Neural progenitor cell (in vitro differentiated cells): Measurements from ENCODE around the gene DNASE2B. TPM values are rescaled to one million over a fixed set of nuclear protein-coding genes. Genes with fewer than 3 reads are reported as not detected.
A peak's percentile ranks its signal among the peaks of the same experiment; 100 is the strongest.

Experiments
- DNase-seq: peaks from one replicate; pipeline ENCODE4 v3.0.0-alpha.2; 2016; ENCODE audit warnings: low spot score
- H2AFZ ChIP-seq: fragments of 200-600 bp; sonication (generic); replicated peaks from 2 replicates; pipeline ENCODE4 v1.6.1; 2016; ENCODE audit warnings: antibody characterized with exemption
- H3F3A ChIP-seq: fragments of 200-600 bp; sonication (generic); 2 replicates; pipeline ENCODE4 v1.6.1; 2016; ENCODE audit warnings: antibody characterized with exemption, low read depth
- H3K27ac ChIP-seq: fragments of 200-600 bp; sonication (generic); 2 replicates; pipeline ENCODE4 v1.5.1; 2016; ENCODE audit warnings: mild to moderate bottlenecking
- H3K27me3 ChIP-seq: fragments of 200-600 bp; sonication (generic); 2 replicates; pipeline ENCODE4 v1.6.1; 2016; ENCODE audit warnings: mild to moderate bottlenecking, moderate library complexity
- H3K36me3 ChIP-seq: fragments of 200-600 bp; sonication (generic); 2 replicates; pipeline ENCODE4 v1.5.1; 2016
- H3K4me1 ChIP-seq: fragments of 200-600 bp; sonication (generic); 2 replicates; pipeline ENCODE4 v1.6.1; 2016; ENCODE audit warnings: mixed run types
- H3K4me2 ChIP-seq: fragments of 200-600 bp; sonication (generic); 2 replicates; pipeline ENCODE4 v1.6.1; 2016
- H3K4me3 ChIP-seq: fragments of 200-600 bp; sonication (generic); 2 replicates; pipeline ENCODE4 v1.5.1; 2016
- H3K79me2 ChIP-seq: fragments of 200-600 bp; sonication (generic); 2 replicates; pipeline ENCODE4 v1.6.1; 2016; ENCODE audit warnings: low read depth
- H3K9ac ChIP-seq: fragments of 200-600 bp; sonication (generic); 2 replicates; pipeline ENCODE4 v1.6.1; 2016
- H3K9me3 ChIP-seq: fragments of 200-600 bp; sonication (generic); 2 replicates; pipeline ENCODE4 v1.5.1; 2016; ENCODE audit warnings: low read depth
- H4K20me1 ChIP-seq: fragments of 200-600 bp; sonication (generic); 2 replicates; pipeline ENCODE4 v1.6.1; 2016; ENCODE audit warnings: low read depth
- H3K27ac Mint-ChIP-seq: 3 replicates; pipeline ENCODE4 v1.8.0; 2021; ENCODE audit warnings: mixed read lengths
- H3K27me3 Mint-ChIP-seq: 2 replicates; pipeline ENCODE4 v1.8.0; 2022; ENCODE audit warnings: low read depth, mild to moderate bottlenecking, inconsistent platforms, moderate library complexity, mixed read lengths; ENCODE audit not compliant: insufficient read depth
- H3K36me3 Mint-ChIP-seq: 3 replicates; pipeline ENCODE4 v1.8.0; 2021; ENCODE audit warnings: mixed read lengths
- H3K4me1 Mint-ChIP-seq: 3 replicates; pipeline ENCODE4 v1.8.0; 2021; ENCODE audit warnings: mixed read lengths
- H3K4me3 Mint-ChIP-seq: 3 replicates; pipeline ENCODE4 v1.8.0; 2021; ENCODE audit warnings: mild to moderate bottlenecking, moderate library complexity, mixed read lengths
- H3K9me3 Mint-ChIP-seq: 3 replicates; pipeline ENCODE4 v1.8.0; 2020; ENCODE audit warnings: mixed read lengths
- EZH2 ChIP-seq: fragments of 200-600 bp; sonication (generic); IDR thresholded peaks from 2 replicates; pipeline ENCODE4 v1.6.1; 2017; ENCODE audit warnings: antibody characterized with exemption, mild to moderate bottlenecking, moderate library complexity
- EZH2phosphoT487 ChIP-seq: fragments of 200-600 bp; sonication (generic); IDR thresholded peaks from 2 replicates; pipeline ENCODE4 v1.6.1; 2017; ENCODE audit warnings: antibody characterized with exemption
- total RNA-seq: library from RNA; depleted of rRNA; stranded (reverse); fragments of >200 nt; gene quantifications from 2 replicates; pipeline ENCODE4 v1.2.3, GENCODE V29; 2015; ENCODE audit warnings: low replicate concordance
- TF ChIP-seq, protein P1 (sequence below): fragments of 200-600 bp; sonication (generic); IDR thresholded peaks from 2 replicates; pipeline ENCODE4 v1.5.1; 2017; ENCODE audit warnings: antibody characterized with exemption, mild to moderate bottlenecking

DNASE2B gene
- total RNA-seq, 1 donor from 2014 or later = not detected

DNA sequence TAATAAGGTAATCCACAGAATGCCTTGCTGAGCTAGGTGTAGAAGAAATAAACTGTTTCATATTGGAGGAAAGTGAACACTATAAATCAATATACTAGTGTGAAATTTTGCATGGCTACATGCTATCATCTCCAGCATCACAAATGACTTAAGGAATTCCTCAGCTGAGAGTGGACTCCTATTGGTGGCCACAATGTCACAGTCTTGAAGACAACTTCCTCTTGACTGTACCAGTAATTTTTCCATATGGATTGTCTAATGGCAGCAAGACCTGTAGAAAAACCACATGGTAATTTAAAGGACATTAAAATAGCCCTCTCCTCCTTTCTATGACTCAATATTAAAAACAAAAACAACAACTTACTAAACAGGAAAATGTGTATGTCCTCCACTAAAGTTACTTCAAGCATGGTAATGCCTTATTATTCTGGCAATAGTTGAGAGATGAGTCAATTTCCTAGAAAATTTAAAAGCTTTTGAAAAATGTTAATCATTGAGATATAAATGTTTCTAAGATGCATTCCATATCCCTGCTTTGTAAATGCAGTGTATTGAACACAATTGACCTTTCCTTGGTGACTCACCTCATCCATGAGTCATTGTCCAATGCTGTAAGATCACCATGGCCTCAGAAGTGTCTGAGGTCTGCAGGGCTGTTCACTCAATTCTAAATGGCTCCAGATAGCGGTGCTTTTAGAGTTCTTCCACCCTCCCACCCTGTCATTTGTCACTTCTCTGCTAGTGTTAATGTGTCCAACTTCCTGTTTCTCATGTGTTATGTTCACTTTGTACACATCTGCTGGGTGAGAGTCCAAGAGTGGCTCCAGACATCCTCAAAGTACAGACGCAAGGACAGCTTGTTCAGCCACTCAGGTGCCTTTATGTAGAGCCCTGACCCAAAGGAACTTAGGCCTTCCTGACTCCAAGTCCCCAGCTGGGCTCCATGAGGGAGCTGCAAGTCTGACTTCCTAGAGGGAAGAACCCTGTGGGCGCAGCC, 32.8 kb upstream of the DNASE2B start:
- DNase-seq = no peak
- no peak overlapping the region for H3K4me2 ChIP-seq

DNA sequence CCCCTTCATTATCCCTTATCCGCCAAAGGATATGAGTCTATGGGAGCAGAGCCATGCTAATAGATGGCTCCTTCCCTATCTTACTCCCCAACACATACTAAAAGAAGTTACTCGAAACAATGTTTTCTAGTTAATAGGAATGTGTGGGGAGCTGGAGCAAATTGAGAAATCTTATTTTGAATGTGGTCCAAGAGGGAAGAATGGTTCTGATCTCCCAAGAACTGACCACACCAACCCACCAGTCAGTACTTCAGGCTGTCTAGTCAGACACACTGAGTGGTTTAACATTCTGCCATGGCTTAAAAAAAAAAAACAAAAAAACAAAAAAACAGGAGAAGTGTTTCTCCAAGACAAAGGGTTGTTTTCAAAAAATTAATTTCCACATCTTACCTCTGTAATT, 31.5 kb upstream of the DNASE2B start:
- H3K4me1 Mint-ChIP-seq = peaks cover 8% of the 10 kb centered on the region
- Histone ChIP-seq H3K4me1 (no peaks in the 10 kb centered on the region), H3K36me3 (no peaks in the 10 kb centered on the region), H3F3A (no peaks in the 10 kb centered on the region), H4K20me1 (no peaks in the 10 kb centered on the region), H3K4me2 (no peak overlapping the region), H3K9ac (no peak overlapping the region), H3K27ac (no peak overlapping the region), H3K9me3 (no peaks in the 10 kb centered on the region), H2AFZ (no peak overlapping the region), H3K79me2 (no peaks in the 10 kb centered on the region), H3K4me3 (no peak overlapping the region), H3K27me3 (no peaks in the 10 kb centered on the region)
- H3K27ac Mint-ChIP-seq = no peak overlapping the region
- no peaks in the 10 kb centered on the region for H3K9me3 Mint-ChIP-seq
- TF ChIP-seq, protein P1, sequence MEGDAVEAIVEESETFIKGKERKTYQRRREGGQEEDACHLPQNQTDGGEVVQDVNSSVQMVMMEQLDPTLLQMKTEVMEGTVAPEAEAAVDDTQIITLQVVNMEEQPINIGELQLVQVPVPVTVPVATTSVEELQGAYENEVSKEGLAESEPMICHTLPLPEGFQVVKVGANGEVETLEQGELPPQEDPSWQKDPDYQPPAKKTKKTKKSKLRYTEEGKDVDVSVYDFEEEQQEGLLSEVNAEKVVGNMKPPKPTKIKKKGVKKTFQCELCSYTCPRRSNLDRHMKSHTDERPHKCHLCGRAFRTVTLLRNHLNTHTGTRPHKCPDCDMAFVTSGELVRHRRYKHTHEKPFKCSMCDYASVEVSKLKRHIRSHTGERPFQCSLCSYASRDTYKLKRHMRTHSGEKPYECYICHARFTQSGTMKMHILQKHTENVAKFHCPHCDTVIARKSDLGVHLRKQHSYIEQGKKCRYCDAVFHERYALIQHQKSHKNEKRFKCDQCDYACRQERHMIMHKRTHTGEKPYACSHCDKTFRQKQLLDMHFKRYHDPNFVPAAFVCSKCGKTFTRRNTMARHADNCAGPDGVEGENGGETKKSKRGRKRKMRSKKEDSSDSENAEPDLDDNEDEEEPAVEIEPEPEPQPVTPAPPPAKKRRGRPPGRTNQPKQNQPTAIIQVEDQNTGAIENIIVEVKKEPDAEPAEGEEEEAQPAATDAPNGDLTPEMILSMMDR = no peak
- TF ChIP-seq EZH2 (no peak), EZH2phosphoT487 (no peak)
- peaks cover 2% of the 10 kb centered on the region for H3K27me3 Mint-ChIP-seq
- no peak for DNase-seq
- H3K4me3 Mint-ChIP-seq = no peak overlapping the region
- no peaks in the 10 kb centered on the region for H3K36me3 Mint-ChIP-seq

More for the DNA sequence above, 32.8 kb upstream of the DNASE2B start:
- Mint-ChIP-seq H3K27me3 (peaks cover 2% of the 10 kb centered on the region), H3K4me3 (no peak overlapping the region), H3K27ac (no peak overlapping the region), H3K4me1 (peaks cover 8% of the 10 kb centered on the region), H3K9me3 (no peaks in the 10 kb centered on the region), H3K36me3 (no peaks in the 10 kb centered on the region)
- Histone ChIP-seq H3K79me2 (no peaks in the 10 kb centered on the region), H3K27me3 (no peaks in the 10 kb centered on the region), H3K27ac (no peak overlapping the region), H3K4me1 (no peaks in the 10 kb centered on the region), H3F3A (no peaks in the 10 kb centered on the region), H2AFZ (no peak overlapping the region), H3K36me3 (no peaks in the 10 kb centered on the region), H3K9me3 (no peaks in the 10 kb centered on the region), H3K9ac (no peak overlapping the region), H4K20me1 (no peaks in the 10 kb centered on the region), H3K4me3 (no peak overlapping the region)
- TF ChIP-seq EZH2phosphoT487 (no peak), EZH2 (no peak)
- TF ChIP-seq, protein P1 = no peak

DNA sequence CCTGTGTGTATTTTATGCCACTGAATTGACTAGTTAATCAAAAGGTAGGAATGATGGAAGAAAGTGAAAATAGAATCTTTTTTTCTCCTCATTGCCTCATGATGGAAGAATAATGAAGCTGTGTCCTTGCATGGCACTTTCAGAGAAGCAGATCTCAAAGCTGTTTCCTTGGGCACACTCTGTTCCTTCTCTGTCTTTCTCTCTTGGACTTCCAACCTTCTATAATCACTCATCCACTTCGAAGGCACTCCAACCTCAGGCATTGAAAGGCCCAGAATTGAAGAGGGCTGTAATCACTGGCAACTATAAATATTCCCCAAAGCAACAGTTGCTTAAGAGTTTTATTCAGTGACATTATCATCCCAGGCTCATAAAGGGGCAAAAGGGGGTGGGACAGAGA, 31.1 kb upstream of the DNASE2B start:
- H3K9me3 Mint-ChIP-seq = no peaks in the 10 kb centered on the region
- H3K36me3 Mint-ChIP-seq = no peaks in the 10 kb centered on the region
- Histone ChIP-seq H3K4me2 (no peak overlapping the region), H3K4me1 (no peaks in the 10 kb centered on the region), H2AFZ (no peak overlapping the region), H3F3A (no peaks in the 10 kb centered on the region), H3K9me3 (no peaks in the 10 kb centered on the region), H3K4me3 (no peak overlapping the region), H3K27ac (no peak overlapping the region), H3K27me3 (no peaks in the 10 kb centered on the region), H4K20me1 (no peaks in the 10 kb centered on the region), H3K9ac (no peak overlapping the region), H3K36me3 (no peaks in the 10 kb centered on the region), H3K79me2 (no peaks in the 10 kb centered on the region)
- TF ChIP-seq EZH2 = no peak
- TF ChIP-seq, protein P1 = no peak
- no peak for TF ChIP-seq EZH2phosphoT487
- H3K4me1 Mint-ChIP-seq = peaks cover 8% of the 10 kb centered on the region
- no peak overlapping the region for H3K4me3 Mint-ChIP-seq
- no peak for DNase-seq
- H3K27me3 Mint-ChIP-seq = peaks cover 2% of the 10 kb centered on the region
- H3K27ac Mint-ChIP-seq = peak overlapping the region; percentile 39
